Amygdala (tissue), 56 donors: ENCODE results near the gene MAPK10.
"Not testable (repeated sequence)": the region's sequence is repeated elsewhere in the genome, so short reads cannot be mapped to it uniquely, and the experiment has no call there.

Experiments
- DNase-seq, 56 donors: peaks; one replicate each; lab custom pipeline; 2025; lab: John Stamatoyannopoulos, UW

MAPK10 gene

GRCh38 chr4:86048426-86048825 lies 311.4 kb downstream of the MAPK10 start:
- no peak for DNase-seq

- no peak for DNase-seq
Observed at GRCh38 chr4:86044593-86044985, 315.3 kb downstream of the MAPK10 start.

GRCh38 chr4:86043755-86044592 lies 315.9 kb downstream of the MAPK10 start:
- DNase-seq: peak in 6 of 56 donors; percentile 1 to 63 (median 12)

GRCh38 chr4:86038037-86038436 lies 321.8 kb downstream of the MAPK10 start:
- DNase-seq: no peak

GRCh38 chr4:86036736-86037135 lies 323.1 kb downstream of the MAPK10 start:
- DNase-seq: no peak

- DNase-seq: no peak
Observed at GRCh38 chr4:86035688-86036087, 324.2 kb downstream of the MAPK10 start.

- DNase-seq: no peak
Observed at GRCh38 chr4:86034616-86035015, 325.2 kb downstream of the MAPK10 start.

- DNase-seq: peak in 14 of 56 donors; percentile 3 to 30 (median 16)
Observed at GRCh38 chr4:86033171-86033570, 326.7 kb downstream of the MAPK10 start.

- no peak for DNase-seq
Observed at GRCh38 chr4:86032476-86033022, 327.3 kb downstream of the MAPK10 start.

GRCh38 chr4:86031927-86032326 lies 327.9 kb downstream of the MAPK10 start:
- no peak for DNase-seq

GRCh38 chr4:86026720-86027119 lies 333.1 kb downstream of the MAPK10 start:
- DNase-seq: no peak

- not testable (repeated sequence) for DNase-seq
Observed at GRCh38 chr4:86021671-86022070, 338.2 kb downstream of the MAPK10 start.

- no peak for DNase-seq
Observed at GRCh38 chr4:86019906-86020305, 339.9 kb downstream of the MAPK10 start.

- no peak for DNase-seq
Observed at GRCh38 chr4:86019362-86019761, 340.5 kb downstream of the MAPK10 start.

- DNase-seq: no peak
Observed at GRCh38 chr4:86015412-86016350, 344.2 kb downstream of the MAPK10 start.

- DNase-seq: no peak
Observed at GRCh38 chr4:86014599-86014998, 345.3 kb downstream of the MAPK10 start.

- DNase-seq: no peak
Observed at GRCh38 chr4:86013621-86014020, 346.2 kb downstream of the MAPK10 start.

- no peak for DNase-seq
Observed at GRCh38 chr4:86011117-86011516, 348.7 kb downstream of the MAPK10 start.

GRCh38 chr4:86007042-86007441 lies 352.8 kb downstream of the MAPK10 start:
- peak in 1 of 56 donors; percentile 12 for DNase-seq

GRCh38 chr4:86006057-86006456 lies 353.8 kb downstream of the MAPK10 start:
- no peak for DNase-seq

- no peak for DNase-seq
Observed at GRCh38 chr4:86004030-86004429, 355.8 kb downstream of the MAPK10 start.
